ENCODE measurements around the gene ACTL10.

The ACTL10 gene

DNA sequence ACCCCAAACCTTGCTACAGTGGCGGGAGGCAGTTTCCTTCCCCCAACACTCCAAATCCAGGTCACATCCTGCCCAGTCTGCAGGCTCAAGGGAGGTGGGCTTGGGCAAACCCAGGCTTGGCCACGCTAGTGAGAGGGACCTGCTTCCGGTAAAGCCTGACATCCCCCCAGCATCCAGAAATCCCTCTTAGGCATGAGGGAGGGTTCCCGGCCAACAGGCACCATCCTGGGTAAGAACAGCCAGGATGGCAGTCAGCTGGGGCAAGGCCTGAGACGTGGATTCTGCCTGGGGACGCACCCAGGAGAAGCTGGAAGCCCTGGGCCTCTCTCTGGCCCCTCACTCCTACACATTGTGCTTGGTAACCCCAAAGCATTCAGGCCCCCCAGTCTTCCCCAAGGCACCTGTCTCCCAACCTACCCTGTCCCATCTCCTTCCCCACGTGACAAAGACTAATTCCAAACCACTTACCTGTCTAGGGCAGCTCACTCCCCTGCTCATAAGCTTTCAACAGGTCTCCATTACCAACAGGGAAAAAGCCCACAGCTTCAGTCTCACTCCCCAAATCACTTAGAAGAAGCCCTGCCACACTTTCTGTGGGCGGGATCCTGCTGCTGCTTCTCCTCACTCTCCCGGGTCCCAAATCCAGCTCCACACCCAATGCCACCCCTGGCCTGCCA, 2.5 kb upstream of the ACTL10 start:
- DNase-seq (ENCODE audit: low spot score), result no peak

DNA sequence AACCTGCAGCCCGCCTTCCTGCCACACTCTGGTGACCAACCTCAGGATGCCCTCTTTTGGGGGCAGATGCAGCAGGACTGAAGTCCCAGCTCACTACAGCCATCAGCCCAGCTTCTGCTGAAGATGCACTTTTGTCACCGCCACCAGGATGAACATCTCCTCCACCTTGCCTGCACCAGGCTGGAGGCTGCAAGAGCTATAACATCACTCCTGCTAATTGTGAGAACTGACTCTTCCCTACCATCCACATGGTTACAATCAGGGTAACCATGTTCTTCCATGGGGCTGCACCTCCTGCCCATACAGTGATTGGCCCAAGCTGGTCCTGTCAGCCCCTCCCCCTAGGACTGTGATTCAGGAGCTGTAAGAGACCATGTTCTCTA, 2.0 kb upstream of the ACTL10 start:
- no peak for DNase-seq (ENCODE audit: low spot score)

DNA sequence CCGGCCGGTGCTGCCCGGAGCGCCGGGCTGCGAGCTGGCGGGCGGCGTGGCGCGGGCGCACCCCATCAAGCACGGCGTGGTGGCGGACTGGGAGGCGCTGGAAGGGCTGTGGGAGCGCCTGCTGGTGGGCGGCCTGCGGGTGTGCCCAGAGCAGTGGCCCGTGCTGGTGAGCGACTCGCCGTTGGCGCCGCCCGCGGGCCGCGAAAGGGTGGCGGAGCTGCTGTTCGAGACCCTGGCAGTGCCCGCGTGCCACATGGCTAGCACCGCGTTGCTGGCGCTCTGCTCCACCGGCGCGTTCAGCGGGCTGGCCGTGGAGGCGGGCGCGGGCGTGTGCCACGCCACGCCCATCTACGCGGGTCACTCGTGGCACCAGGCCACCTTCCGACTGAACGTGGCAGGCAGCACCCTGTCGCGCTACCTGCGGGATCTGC, 517 bp downstream of the ACTL10 start:
- peak; percentile 24 for DNase-seq (ENCODE audit: low spot score)

DNA sequence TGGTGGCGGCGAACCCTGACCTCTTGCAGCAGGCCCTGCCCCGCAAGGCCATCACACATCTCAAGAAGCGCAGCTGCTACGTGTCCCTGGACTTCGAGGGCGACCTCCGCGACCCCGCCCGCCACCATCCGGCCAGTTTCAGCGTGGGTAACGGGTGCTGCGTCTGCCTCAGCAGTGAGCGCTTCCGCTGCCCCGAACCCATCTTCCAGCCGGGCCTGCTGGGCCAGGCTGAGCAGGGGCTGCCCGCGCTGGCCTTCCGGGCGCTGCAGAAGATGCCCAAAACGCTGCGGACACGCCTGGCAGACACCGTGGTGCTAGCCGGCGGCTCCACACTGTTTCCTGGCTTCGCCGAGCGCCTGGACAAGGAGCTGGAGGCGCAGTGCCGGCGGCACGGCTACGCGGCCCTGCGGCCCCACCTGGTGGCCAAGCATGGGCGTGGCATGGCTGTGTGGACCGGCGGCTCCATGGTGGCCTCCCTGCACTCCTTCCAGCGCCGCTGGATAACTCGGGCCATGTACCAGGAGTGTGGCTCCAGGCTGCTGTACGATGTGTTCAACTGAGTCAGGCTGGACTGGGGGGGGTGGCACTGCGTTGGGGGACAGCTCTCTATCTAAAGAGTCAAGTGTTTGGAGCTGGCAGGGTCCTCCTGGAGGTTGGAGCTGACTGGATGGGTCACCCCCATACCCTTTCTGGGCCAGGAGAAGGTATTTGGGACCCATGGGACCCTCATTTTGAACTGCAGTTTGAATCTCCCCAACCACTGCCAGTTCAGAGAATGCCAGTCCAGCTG, 1.1 kb downstream of the ACTL10 start:
- DNase-seq (ENCODE audit: low spot score), result peak; percentile 77

DNA sequence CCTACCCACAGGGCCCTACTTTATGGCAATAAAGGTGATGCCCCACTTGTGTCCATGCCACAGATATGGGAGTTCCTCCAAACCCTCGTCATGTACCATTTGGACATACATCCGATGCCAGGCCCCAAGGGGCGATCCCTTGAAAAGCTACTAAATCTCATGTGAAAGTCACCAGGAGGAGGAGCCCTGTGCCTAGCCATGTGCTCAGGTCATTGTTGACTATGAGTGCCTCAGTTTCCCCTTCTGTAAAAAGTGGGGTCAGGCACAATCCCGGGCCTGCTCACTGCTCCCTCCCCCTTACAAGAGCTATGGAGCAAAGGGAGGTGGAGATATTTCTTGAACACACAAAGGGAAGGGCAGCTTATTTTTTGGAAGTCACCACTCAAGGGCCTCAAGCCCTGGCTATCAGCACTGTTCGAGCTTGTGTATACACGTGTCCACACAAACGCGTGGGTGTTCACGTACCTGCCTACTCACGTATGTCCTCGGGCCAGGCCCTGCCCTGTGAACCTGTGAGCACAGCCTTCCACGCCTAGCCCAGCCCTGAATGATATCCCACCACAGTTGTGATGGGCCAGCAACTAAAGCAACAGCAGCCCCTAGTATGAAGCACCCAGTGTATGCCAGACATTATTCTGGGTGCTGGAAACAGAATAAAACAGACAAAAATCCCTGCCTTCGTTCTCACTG, 1.9 kb downstream of the ACTL10 start:
- no peak for DNase-seq (ENCODE audit: low spot score)

DNA sequence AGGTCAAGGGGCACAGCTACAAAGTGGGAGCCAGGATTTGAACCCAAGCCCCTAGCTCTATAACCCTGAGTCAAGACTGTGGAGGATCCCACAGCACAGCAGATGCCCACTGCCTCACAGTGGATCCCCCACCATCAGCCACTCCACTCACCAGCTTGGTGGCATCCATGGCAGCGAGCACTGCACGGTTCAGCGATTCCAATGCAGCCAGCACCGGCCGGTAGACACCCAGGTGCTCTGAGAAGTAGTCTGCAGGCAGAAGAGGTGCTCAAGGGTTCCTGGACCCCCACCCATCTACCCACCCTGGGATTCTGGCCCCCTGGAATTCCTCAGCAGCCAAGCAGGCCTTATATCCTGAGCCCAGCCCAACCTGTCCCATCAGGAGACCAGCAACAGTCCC, 2.5 kb downstream of the ACTL10 start:
- DNase-seq (ENCODE audit: low spot score), result no peak

DNA sequence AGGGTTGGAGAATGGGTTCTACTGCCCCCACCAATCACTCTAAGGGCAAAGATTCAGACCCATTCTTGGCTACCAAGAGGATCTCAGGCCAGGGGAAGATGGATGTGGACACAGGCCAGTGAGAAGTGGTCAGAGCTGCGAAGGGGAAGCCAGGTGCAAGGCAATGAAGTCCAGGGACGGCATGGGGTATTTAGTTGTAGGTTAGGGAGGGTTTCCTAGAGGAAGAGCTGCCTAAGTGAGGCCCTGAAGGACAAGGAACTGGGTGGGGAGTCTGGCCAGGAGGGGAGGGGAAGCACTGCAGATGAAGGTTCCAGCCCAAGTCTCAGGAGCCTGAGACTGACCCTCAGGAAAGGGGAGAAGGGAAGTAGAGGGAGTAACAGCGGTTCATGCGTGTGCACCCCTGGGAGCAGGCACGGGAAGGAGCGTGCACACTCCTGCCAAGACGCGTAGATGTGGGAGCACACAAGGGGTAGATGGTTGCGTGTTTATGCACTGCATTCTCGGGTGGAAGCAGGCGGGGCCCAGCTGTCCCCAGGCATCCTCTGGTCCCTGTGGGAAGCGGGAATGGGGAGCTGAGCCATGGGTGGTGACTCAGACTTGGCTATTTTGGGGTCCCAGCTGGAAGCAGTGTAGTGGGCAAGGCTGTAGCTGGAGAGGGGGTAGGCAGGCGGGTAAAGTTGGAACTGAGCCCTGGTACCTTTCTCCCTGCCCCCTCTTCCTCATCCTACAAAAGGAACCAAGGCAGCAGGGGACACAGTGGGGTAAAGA, 3.3 kb downstream of the ACTL10 start:
- DNase-seq (ENCODE audit: low spot score), result no peak

DNA sequence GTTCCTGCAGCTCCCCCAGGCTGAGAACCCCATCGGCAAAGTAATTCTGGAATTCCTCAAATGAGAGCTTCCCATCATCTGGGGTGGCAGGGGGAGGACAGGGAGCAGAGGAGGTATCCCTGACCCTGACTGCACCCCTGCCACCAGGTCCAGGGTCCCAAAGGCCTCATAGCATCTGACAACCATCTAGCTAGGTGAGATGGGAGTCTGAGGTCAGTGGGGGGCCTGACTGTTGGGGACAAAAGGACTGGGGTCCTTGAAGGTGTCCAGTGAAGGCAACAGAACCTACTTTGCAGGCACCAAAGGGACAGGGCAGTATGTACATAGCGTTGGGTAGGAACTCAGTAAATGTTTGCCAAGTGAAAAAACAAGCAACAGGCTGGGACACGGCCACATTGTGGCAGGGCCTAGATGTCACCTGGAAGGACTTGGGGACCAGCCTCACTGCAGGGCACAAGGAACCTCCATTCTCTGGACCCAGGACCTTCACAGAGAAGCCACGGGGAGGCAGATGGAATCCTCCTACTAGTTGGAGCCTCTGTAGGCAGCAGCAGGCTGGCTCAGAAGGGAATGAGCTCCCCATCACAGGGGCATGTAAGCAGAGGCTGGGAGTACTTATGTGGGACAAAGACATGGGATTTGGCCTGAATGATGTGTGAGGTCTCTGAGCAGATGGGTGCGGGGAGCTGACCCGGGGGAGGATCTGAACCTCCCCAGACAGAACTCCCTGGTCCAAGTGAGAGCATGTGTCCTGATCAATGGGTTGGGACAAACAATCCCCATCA, 4.2 kb downstream of the ACTL10 start:
- DNase-seq (ENCODE audit: low spot score), result no peak

DNA sequence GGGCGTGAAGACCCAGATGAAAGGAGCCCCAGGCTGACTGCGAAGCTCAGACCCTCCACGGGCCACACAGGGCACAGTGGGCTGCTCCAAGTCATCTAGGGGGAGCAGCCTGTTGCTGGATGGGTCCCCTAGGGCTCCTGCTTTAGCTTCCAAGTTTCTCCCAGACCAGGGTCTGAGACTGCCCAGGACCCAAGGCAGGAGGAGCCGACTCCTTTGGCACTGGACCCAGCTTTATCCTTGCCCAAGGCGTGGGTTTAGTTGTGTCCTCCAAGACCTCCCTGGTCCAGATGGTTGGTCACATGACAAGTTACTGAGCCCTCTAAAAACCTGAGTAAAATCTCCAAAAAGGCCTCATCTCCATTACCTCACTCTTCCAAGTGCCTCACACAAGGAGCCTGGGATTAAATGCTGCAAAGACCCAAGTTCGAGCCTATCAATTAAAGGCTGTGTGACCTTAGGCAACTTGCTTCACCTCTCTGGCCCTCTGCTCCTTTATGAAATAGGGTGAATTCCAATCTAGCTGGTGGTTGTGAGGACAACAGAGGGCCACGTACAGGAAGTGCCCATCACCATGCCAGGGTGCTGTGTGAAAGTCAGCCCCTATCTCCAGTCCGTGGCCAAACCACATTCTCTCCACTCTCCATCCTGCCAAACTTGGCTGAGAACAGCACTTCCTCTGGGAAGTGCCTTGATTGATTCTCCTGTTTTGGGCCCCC, 5.0 kb downstream of the ACTL10 start:
- no peak for DNase-seq (ENCODE audit: low spot score)

DNA sequence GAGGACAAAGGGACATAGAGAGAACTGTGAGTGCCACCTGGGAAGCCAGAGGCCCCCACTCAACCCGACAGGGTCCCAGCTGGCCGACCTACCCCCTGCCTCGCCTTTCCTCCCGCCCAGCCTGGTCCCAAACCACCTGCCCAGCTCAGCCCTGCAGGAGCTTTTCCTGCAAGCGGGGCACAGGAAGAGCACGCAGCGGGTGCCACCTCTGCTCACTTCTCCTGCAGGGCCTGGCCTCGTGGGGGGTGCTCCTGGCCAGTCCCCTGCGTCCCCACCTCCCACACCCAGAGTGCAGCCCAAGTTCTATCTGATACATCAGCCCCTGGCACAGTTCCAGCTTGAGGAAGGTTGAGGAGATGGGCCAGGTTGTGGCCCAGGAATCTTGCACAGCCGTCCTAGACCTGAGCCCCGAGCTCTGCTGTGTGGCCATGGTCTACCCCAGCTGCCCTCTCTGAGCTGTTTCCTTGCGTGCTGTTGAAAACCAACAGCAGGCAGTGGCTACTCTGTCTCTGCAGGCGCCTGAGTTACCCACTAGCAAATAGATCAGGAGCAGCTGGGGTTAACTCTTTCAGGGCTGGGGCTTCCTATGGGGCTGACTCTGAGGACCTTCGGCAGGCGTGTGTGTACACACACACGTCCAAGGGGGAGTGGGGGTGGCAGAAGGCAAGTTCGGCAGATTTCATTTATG, 5.8 kb downstream of the ACTL10 start:
- DNase-seq (ENCODE audit: low spot score), result no peak

DNA sequence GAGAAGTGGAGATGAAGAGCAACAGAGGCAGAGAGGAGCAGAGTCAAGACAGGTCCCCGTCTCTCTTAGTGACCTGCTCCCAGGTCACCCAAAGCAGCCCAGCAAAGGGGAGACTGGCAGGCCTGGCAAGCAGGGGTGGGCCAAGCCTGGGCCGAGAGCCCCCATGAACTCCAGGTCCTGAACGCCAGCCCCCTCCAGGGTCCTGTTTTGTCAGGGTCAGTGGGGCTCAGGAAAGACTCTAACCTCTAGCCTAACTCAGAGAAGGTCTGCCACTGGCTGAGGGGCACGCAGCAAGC, 6.3 kb downstream of the ACTL10 start:
- no peak for DNase-seq (ENCODE audit: low spot score)

DNA sequence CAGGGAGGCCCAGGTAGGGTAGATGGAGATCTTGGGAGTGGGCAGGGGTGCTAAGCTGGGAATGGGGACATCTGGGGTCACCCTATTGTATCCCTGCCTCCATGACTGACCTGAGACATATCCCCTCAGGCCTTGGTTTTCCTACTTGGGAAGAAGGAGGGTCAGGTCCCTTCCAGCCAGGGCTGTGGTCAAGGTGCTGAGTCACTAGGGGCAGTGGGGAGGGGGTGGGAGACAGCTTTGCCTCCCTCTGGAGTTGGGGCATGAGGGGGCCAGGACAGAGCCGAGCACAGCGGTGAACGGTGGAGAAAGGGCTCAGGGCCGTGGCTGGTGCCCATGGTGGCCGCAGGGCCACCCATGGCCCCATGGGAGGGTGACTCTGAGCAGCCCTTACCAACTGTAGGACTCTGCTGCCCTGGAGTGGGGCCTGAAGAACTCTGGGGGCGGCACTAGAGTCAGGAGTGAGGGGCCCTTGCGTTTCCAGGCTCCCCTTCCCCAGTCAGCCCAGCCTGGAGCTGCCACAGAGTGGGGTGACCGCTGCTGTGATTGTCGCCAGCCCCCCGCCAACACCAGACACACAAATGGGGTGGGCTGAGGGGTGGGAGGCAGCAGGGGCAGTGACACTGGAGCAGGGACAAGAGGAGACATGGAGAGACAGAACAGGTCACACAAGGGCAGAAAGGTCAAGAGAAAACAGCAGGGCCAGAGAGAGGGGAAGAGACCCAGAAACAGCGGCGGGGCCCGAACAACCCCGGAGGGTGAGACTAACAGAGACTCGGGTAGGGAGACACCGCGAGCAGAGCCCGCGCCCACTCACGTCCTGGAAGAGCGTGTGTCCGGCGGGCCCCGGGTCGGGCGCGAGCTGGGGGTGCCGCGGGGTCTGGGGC, 6.9 kb downstream of the ACTL10 start:
- no peak for DNase-seq (ENCODE audit: low spot score)

DNA sequence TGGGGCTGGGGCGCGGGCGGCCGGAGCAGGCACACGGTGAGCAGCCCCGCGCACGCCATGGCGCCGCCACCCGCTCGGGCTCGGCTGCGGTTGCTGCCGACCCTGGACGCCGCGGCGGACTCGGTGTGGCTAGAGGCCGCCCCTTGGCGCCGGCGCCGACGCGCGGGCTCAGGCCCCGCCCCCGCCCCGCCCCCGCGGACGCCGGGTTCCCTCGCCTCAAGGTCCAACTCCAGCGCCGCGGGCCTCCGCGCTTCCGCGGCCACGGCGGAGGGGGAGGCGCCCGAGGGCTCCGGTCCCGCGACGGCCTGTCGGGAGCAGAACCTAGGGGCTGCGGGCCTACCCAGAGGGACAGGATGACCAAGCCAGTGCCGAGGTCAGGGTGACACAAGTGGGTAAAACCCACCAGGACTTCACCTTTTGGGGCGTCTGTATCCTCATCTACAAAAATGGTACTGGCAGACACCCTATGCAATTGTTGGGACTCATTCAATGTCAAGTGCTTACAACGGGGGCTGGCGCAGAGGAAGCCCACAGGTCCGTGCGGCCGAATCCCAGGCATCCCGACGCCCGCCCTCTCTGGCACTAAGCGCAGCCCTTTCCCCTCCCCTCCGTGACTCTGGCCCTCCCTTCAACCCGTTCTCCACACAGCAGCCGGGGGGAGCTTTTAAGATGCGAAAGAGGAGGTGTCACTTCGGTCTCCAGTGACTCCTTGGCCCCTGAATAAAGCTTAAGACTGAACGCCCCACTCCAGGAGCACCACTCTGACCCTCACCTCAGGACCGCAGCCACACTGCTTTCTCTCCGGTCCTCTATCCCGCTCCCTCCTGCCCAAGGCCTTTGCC, 7.8 kb downstream of the ACTL10 start, which contains the start of gene NECAB3:
TSS of gene NECAB3 (minus strand) at position 135 of the 842 bp plus-strand sequence. CDS start at position 59, 76 bp downstream.
- DNase-seq (ENCODE audit: low spot score), result peak; percentile 55

DNA sequence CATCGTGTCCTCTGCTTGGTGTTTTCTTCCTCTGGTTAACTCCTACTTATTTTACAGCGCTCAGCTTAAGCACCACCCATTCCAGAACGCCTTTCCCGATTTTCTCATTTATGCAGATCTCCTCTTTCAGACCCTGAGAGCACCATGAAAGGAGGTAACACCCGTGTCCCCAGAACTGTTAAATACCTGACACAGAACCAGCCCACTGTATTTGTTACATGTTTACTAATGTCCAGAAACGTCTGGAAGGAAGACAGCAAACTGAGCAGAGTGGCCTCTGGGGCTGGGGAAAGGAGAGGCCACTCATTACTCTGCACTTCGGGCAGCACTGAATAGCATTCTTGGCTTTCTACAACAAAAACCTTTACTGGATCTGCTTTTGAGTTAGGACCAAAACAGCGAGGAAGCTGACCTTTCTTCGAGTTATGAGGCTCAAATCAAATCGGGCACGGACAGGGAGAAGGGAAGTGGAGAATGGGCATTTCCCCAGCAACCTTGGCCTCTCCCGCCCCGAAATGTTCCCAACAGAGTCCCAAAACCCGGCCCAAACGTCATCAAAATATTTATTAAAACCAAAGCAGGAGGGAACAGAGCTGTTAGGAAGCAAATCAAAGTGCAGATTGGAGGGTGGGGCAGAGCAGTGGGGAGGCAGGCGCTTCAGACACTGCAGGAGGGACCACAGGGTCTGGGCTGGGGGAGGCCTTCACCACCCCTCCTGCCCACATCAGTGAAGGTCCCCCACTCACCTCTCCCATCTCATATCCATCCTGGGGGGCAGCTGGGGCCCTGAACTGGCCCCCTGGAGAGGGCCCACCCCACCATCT, 8.6 kb downstream of the ACTL10 start:
- DNase-seq (ENCODE audit: low spot score), result no peak

DNA sequence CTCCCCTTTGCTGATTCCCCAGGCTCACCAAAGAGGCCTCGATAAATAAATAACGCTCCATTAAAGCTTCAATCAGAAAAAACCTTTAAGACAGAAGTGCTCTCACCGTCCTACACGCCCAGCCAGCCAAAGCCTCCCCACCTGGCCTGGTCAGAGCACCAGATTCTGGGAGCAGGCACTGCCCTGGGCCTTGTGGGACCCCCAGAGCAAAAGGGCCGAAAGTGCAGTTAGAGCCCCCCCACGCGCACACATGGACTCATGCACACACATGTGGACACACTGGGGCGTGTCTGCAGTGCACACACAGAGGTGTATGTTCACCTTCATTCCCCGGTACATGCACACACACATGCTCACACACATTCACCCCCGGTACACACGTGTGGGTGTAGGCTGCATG, 9.4 kb downstream of the ACTL10 start:
- no peak for DNase-seq (ENCODE audit: low spot score)

DNA sequence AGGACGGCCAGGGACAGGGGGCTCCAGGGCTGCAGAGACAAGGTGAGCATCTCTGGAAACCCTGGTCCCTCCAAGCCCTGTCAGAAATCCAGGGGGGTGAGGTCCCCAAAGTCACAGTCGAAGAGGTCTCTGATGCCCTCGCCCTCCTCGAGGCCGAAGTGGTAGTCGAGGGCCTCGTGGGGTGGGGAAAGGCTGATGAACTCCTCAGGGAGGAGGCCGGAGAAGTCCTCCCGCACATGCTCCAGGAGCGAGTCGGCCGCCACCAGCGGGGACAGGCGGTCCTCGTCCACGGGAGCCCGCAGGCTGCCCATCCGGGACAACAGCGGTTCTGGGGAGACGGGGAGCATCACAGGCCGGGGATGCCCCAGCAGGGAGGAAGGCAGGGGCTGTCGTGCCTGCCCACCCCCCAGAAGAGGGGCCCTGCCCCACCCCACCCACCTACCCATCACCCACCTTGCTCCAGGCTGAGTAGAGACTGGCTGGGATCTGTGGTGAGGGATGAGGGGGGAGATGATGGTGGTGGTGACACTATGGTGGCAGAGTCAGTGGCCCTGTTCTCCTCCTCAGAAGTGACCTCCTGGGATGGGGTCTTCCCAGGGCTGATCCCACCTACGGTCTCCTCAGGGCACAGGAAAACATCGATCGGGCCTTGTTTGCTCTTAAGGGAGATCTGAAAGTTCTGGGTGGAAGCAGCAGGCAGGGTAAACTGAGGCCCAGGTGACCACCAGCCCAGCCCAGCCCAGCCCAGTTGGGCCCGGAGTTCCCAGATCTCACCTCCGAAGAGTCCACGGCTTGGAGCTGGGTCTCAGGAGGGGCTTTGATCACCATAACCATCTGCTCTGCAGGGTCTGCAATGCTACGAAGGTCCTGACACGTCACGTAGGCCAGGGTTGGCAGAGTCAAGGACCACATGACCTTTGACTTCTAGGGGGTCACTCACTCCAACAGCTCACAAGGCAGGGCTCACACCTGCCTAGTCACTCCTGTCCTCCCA, 10.2 kb downstream of the ACTL10 start:
- DNase-seq (ENCODE audit: low spot score), result no peak

All from kidney capillary endothelial cell (primary cell).